K562 (cell line): ENCODE measurements around the gene ZNF800. TPM values are rescaled to one million over a fixed set of nuclear protein-coding genes. Genes with fewer than 3 reads are reported as not detected.

ENCODE experiments used
- CHD1 ChIP-seq: fragments of 200-600 bp; sonication (generic); IDR thresholded peaks from one replicate; pipeline ENCODE4 v1.6.1; 2012; ENCODE audit warnings: mild to moderate bottlenecking, moderate library complexity, low read length, inconsistent platforms
- CREBBP ChIP-seq: IDR thresholded peaks from one replicate; pipeline ENCODE4 v1.6.1; 2012; ENCODE audit warnings: low read depth, mild to moderate bottlenecking, control low read depth, inconsistent platforms, low read length
- ETV1 ChIP-seq: fragments of 450-650 bp; conservative IDR thresholded peaks from 2 replicates; pipeline ENCODE4 v1.6.1; 2016; ENCODE audit warnings: missing genetic modification characterization, control low read depth, low read depth, missing compliant biosample characterization
- FOXK1 ChIP-seq: sonication (generic); formaldehyde crosslinking; IDR thresholded peaks from 2 replicates; pipeline ENCODE4 v1.8.0; 2022; ENCODE audit warnings: missing genetic modification reagents, mild to moderate bottlenecking, borderline replicate concordance
- FOXK2 ChIP-seq, 2 experiments: fragments of 450-650 bp; IDR thresholded peaks in 1 of 2; conservative IDR thresholded peaks in 1 of 2; 2 replicates each; pipeline ENCODE4 v1.6.1; 2016; ENCODE audit warnings: low read depth in 2 of 2, mild to moderate bottlenecking in 1 of 2
- HNRNPH1 ChIP-seq: fragments of 200-400 bp; formaldehyde crosslinking; optimal IDR thresholded peaks from 2 replicates; pipeline ENCODE3; 2017; ENCODE audit warnings: low read depth, mild to moderate bottlenecking, low read length, moderate library complexity
- IRF2 ChIP-seq: sonication (generic); formaldehyde crosslinking; IDR thresholded peaks from 2 replicates; pipeline ENCODE4 v1.8.1; 2022; ENCODE audit warnings: mild to moderate bottlenecking, missing genetic modification reagents
- KLF13 ChIP-seq: fragments of 450-650 bp; IDR thresholded peaks from 2 replicates; pipeline ENCODE4 v1.6.1; 2016; ENCODE audit warnings: missing genetic modification characterization, low read depth, mild to moderate bottlenecking, missing compliant biosample characterization, moderate library complexity, borderline replicate concordance
- KLF16 ChIP-seq: IDR thresholded peaks from 2 replicates; pipeline ENCODE4 v1.6.1; 2016; ENCODE audit warnings: antibody characterized with exemption
- MAFK ChIP-seq: IDR thresholded peaks from 2 replicates; pipeline ENCODE4 v1.6.1; 2011; ENCODE audit warnings: low read length, improper control_type of control experiment
- MCM3 ChIP-seq: fragments of 450-650 bp; IDR thresholded peaks from 2 replicates; pipeline ENCODE4 v1.6.1; 2016
- MIER1 ChIP-seq: fragments of 450-650 bp; IDR thresholded peaks from 2 replicates; pipeline ENCODE4 v1.6.1; 2016; ENCODE audit warnings: antibody characterized with exemption, mild to moderate bottlenecking, low read depth
- NFRKB ChIP-seq: fragments of 450-650 bp; IDR thresholded peaks from 2 replicates; pipeline ENCODE4 v1.6.1; 2016; ENCODE audit warnings: low read depth
- OTX1 ChIP-seq: fragments of 450-650 bp; formaldehyde crosslinking; IDR thresholded peaks from 2 replicates; pipeline ENCODE4 v1.4.0; 2022; ENCODE audit warnings: mild to moderate bottlenecking
- POLR2A ChIP-seq: fragments of 450-650 bp; conservative IDR thresholded peaks from 2 replicates; pipeline ENCODE4 v1.6.1; 2016
- POLR3G ChIP-seq: IDR thresholded peaks from 2 replicates; pipeline ENCODE4 v1.6.1; 2011; ENCODE audit not compliant: insufficient read length, insufficient replicate concordance; ENCODE audit errors: extremely low read depth
- POU5F1 ChIP-seq: fragments of 150-350 bp; IDR thresholded peaks from 2 replicates; pipeline ENCODE4 v1.6.1; 2014; ENCODE audit warnings: borderline replicate concordance, low read length, low read depth, mild to moderate bottlenecking; ENCODE audit not compliant: partially characterized antibody
- RBM15 ChIP-seq: fragments of 200-400 bp; formaldehyde crosslinking; IDR thresholded peaks from 2 replicates; pipeline ENCODE4 v1.6.1; 2018; ENCODE audit warnings: mild to moderate bottlenecking, low read length, moderate library complexity; ENCODE audit not compliant: insufficient read depth
- RFX5 ChIP-seq: IDR thresholded peaks from 2 replicates; pipeline ENCODE4 v1.6.1; 2011; ENCODE audit warnings: low read depth, mild to moderate bottlenecking, improper control_type of control experiment, low read length
- TAF15 ChIP-seq: fragments of 200-400 bp; formaldehyde crosslinking; IDR thresholded peaks from 2 replicates; pipeline ENCODE4 v1.6.1; 2017; ENCODE audit warnings: mild to moderate bottlenecking, low read depth, low read length, moderate library complexity
- TAL1 ChIP-seq: fragments of 450-650 bp; IDR thresholded peaks from 2 replicates; pipeline ENCODE4 v1.6.1; 2016; ENCODE audit warnings: mild to moderate bottlenecking
- ZBTB1 ChIP-seq: sonication (generic); formaldehyde crosslinking; IDR thresholded peaks from 2 replicates; pipeline ENCODE4 v1.8.1; 2023; ENCODE audit warnings: missing genetic modification reagents, low read depth, mild to moderate bottlenecking, borderline replicate concordance
- ZNF23 ChIP-seq: fragments of 250-450 bp; sonication (Bioruptor Pico); IDR thresholded peaks from 2 replicates; pipeline ENCODE4 v1.4.0; 2020; ENCODE audit warnings: mild to moderate bottlenecking
- ZNF584 ChIP-seq: fragments of 200-800 bp; sonication (Bioruptor generic); IDR thresholded peaks from 2 replicates; pipeline ENCODE4 v1.6.1; 2016; ENCODE audit warnings: low read depth, mild to moderate bottlenecking, missing genetic modification characterization, missing compliant biosample characterization
- ZSCAN32 ChIP-seq: fragments of 450-650 bp; formaldehyde crosslinking; IDR thresholded peaks from 2 replicates; pipeline ENCODE4 v1.4.0; 2020; ENCODE audit warnings: mild to moderate bottlenecking, moderate library complexity
- polyA plus RNA-seq, 8 experiments: library from polyadenylated mRNA; depleted of rRNA in 4 of 8; stranded (reverse) in 5 of 8; unstranded in 3 of 8; fragments of >200 nt; fragmentation: Nextera tagmentation in 2 of 8; fragmentation: Illumina TruSeq in 1 of 8; extraction: Ambion mirVana in 2 of 8; extraction: Trizol in 1 of 8; gene quantifications; 2 replicates each; pipeline versions ENCODE4 v1.2.1 to v1.2.3, GENCODE V29; 2011 to 2014; ENCODE audit warnings: inconsistent platforms in 1 of 8, missing spikeins in 1 of 8
- total RNA-seq, 7 experiments: library from RNA; depleted of rRNA in 6 of 7; stranded (reverse); fragments of >200 nt in 6 of 7; fragmentation: Illumina TruSeq in 2 of 7; extraction: Trizol in 2 of 7; gene quantifications; 2 replicates each; pipeline versions ENCODE4 v1.2.1 to v1.2.3, GENCODE V29; 2011 to 2021; ENCODE audit warnings: low replicate concordance in 1 of 7
- TF ChIP-seq, protein P1 (sequence below): fragments of 250-450 bp; sonication (Bioruptor Pico); IDR thresholded peaks from 2 replicates; pipeline ENCODE4 v1.5.0; 2021; ENCODE audit warnings: mild to moderate bottlenecking, borderline replicate concordance
- TF ChIP-seq, protein P2 (sequence below): fragments of 450-650 bp; conservative IDR thresholded peaks from 2 replicates; pipeline ENCODE4 v1.6.1; 2016; ENCODE audit warnings: missing genetic modification characterization, low read depth, mild to moderate bottlenecking, control low read depth, missing compliant biosample characterization
- TF ChIP-seq, protein P3 (sequence below): fragments of 450-650 bp; IDR thresholded peaks from 2 replicates; pipeline ENCODE4 v1.6.1; 2016

Gene ZNF800
- total and polyA plus RNA-seq, 9 of the 15 experiments (the other 6 are each of a cell fraction or from before 2014, with no cell fraction given): 7.5 to 58.3 (median 33.4) TPM

DNA sequence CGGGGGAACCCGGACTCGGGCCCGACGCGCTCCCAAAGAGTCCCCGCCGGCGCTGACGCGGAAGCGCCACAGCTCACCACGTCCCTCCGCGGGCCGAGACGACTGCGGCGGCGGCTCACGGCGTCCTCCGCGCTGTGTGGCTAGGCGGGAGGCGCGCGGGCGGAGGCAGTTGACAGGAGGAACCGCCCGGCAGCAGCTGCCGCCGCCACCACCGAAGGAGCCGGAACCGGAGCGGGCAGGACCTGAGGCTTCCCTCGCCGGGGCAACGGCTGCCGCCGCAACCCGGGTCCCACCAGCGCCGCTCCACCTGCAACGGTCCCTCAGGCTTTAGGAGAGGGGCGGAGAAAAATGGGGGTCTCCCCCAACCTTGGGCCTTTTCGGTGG, 334 bp downstream of the ZNF800 start (continued):
- TF ChIP-seq, protein P1, sequence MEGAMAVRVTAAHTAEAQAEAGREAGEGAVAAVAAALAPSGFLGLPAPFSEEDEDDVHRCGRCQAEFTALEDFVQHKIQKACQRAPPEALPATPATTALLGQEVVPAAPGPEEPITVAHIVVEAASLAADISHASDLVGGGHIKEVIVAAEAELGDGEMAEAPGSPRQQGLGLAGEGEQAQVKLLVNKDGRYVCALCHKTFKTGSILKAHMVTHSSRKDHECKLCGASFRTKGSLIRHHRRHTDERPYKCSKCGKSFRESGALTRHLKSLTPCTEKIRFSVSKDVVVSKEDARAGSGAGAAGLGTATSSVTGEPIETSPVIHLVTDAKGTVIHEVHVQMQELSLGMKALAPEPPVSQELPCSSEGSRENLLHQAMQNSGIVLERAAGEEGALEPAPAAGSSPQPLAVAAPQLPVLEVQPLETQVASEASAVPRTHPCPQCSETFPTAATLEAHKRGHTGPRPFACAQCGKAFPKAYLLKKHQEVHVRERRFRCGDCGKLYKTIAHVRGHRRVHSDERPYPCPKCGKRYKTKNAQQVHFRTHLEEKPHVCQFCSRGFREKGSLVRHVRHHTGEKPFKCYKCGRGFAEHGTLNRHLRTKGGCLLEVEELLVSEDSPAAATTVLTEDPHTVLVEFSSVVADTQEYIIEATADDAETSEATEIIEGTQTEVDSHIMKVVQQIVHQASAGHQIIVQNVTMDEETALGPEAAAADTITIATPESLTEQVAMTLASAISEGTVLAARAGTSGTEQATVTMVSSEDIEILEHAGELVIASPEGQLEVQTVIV (CRISPR knock-in tag): no peak
- peak; percentile 64; the same call in 1 of the 2 replicates for TF ChIP-seq ZBTB1
- TF ChIP-seq MIER1: no peak
- no peak for TF ChIP-seq ZSCAN32 (CRISPR knock-in tag)
- no peak for TF ChIP-seq MCM3
- no peak for TF ChIP-seq TAL1
- TF ChIP-seq POLR3G: no peak
- TF ChIP-seq CHD1: peak; percentile 57
- TF ChIP-seq NFRKB: no peak; the same call in 1 of the 2 replicates
- TF ChIP-seq, protein P2, sequence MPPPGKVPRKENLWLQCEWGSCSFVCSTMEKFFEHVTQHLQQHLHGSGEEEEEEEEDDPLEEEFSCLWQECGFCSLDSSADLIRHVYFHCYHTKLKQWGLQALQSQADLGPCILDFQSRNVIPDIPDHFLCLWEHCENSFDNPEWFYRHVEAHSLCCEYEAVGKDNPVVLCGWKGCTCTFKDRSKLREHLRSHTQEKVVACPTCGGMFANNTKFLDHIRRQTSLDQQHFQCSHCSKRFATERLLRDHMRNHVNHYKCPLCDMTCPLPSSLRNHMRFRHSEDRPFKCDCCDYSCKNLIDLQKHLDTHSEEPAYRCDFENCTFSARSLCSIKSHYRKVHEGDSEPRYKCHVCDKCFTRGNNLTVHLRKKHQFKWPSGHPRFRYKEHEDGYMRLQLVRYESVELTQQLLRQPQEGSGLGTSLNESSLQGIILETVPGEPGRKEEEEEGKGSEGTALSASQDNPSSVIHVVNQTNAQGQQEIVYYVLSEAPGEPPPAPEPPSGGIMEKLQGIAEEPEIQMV (tag): no peak
- TF ChIP-seq TAF15: no peak
- TF ChIP-seq, protein P3, sequence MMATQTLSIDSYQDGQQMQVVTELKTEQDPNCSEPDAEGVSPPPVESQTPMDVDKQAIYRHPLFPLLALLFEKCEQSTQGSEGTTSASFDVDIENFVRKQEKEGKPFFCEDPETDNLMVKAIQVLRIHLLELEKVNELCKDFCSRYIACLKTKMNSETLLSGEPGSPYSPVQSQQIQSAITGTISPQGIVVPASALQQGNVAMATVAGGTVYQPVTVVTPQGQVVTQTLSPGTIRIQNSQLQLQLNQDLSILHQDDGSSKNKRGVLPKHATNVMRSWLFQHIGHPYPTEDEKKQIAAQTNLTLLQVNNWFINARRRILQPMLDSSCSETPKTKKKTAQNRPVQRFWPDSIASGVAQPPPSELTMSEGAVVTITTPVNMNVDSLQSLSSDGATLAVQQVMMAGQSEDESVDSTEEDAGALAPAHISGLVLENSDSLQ: no peak
- no peak for TF ChIP-seq MAFK
- TF ChIP-seq ETV1 (tag): no peak
- no peak for TF ChIP-seq IRF2 (CRISPR knock-in tag)
- TF ChIP-seq ZNF23 (CRISPR knock-in tag): no peak
- TF ChIP-seq FOXK2 (conservative IDR thresholded peaks at IDR 0.05 in 1 of 2, IDR thresholded peaks at IDR 0.05 in 1 of 2; ENCODE audit: low read depth in 2 of 2): peak; percentile 21; a peak in 1 of 4 replicates
- TF ChIP-seq POU5F1: no peak
- TF ChIP-seq RFX5: no peak
- no peak for TF ChIP-seq POLR2A
- TF ChIP-seq CREBBP: no peak
- no peak for TF ChIP-seq KLF16
- 0 out of 2 replicates have a peak, but pooled peaks have one; percentile 40 for TF ChIP-seq KLF13 (tag)
- TF ChIP-seq RBM15: no peak
- no peak for TF ChIP-seq HNRNPH1
- TF ChIP-seq ZNF584 (CRISPR knock-in tag): no peak
- TF ChIP-seq FOXK1 (CRISPR knock-in tag): peak; percentile 90
- no peak; the same call in 1 of the 2 replicates for TF ChIP-seq OTX1
